GM12872 (cell line): ENCODE results near the gene MCUB.

Experiments
- CTCF ChIP-seq: IDR thresholded peaks from 3 replicates; pipeline ENCODE4 v1.5.1; 2011; ENCODE audit warnings: low read depth, mild to moderate bottlenecking, low read length, moderate library complexity; ENCODE audit not compliant: insufficient read depth

MCUB gene

GRCh38 chr4:109589119-109589518, 29.1 kb downstream of the MCUB start:
- TF ChIP-seq CTCF: no peak

- TF ChIP-seq CTCF: no peak
Observed at GRCh38 chr4:109589605-109590004, 29.6 kb downstream of the MCUB start.

GRCh38 chr4:109590905-109591304, 30.9 kb downstream of the MCUB start:
- TF ChIP-seq CTCF: no peak

GRCh38 chr4:109592367-109592766, 32.3 kb downstream of the MCUB start:
- no peak for TF ChIP-seq CTCF

- TF ChIP-seq CTCF: no peak
Observed at GRCh38 chr4:109599046-109599652, 39.1 kb downstream of the MCUB start.

GRCh38 chr4:109600431-109600830, 40.4 kb downstream of the MCUB start:
- TF ChIP-seq CTCF: no peak

GRCh38 chr4:109601336-109601735, 41.3 kb downstream of the MCUB start:
- no peak for TF ChIP-seq CTCF

GRCh38 chr4:109607976-109608375, 47.9 kb downstream of the MCUB start:
- no peak for TF ChIP-seq CTCF
